GM12801 (cell line): ENCODE results near the gene PDILT.
"Not testable (repeated sequence)": the region's sequence is repeated elsewhere in the genome, so short reads cannot be mapped to it uniquely, and the experiment has no call there.

Source experiments
- CTCF ChIP-seq: IDR thresholded peaks from one replicate; pipeline ENCODE4 v1.5.1; 2011; ENCODE audit warnings: control low read depth; ENCODE audit not compliant: insufficient read length; ENCODE audit errors: extremely low read depth

PDILT gene

DNA sequence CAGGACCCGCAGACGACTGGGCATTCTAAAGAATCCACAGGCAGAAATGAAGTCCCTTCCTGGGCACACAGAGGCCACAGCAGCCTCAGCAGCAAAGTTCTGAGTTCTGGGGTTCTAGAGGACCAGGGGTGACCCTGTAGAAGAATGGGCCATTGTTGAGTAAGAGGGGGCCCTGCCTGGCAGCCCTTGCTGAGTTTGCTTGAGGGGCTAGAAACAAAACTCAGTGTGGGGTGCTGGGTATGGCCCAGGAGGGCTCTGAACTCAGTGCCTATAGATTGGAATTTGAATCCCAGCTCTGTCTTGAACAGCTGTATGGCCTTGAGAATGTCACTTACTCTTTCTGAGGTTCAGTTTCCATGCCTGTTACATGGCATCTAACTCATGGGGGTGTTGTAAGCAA is at the start of gene PDILT:
Gene PDILT (minus strand): TSS at position 101 of the 400 bp plus-strand sequence. CDS start 5,437 bp downstream, outside the sequence.
- TF ChIP-seq CTCF, result no peak

- TF ChIP-seq CTCF, result not testable (repeated sequence)
Measured at GRCh38 chr16:20451364-20451763, 46.8 kb upstream of the PDILT start, which contains the start of gene ACSM2A. ACSM2A (plus strand) TSS chr16:20451521; CDS start chr16:20460115, 8,594 bp downstream.

DNA sequence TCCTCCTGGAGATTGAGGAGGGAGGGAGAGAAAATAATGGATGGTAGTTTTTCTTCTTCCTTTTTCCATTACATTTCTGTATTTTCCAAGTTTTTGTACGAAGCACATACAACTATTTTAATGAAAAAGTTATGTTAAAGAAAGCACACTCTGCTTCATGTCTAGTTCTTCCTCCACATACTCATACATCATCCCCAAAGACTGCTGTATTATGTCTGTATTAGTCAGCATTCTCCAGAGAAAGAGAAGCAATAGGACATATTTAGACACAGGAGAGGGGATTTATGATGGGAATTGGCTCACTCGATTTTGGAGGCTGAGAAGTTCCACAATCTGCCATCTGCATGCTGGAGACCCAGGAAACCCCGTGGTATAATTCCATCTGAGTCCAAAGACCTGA is 36.7 kb upstream of the PDILT start:
- no peak for TF ChIP-seq CTCF

DNA sequence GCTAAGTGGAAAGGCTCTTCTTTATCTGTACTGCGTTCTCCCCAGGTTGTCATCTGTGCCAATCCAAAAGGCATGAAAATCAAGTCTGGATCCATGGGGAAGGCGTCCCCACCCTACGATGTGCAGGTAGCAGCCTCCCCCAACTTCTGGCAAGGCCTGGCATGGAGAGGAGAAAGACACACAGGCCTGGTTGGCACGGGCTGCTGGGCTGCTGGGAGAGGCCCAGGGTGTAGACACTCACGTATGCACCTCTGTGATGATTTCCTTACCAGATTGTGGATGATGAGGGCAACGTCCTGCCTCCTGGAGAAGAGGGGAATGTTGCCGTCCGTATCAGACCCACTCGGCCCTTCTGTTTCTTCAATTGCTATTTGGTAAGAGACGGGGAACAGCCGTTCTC is 26.4 kb upstream of the PDILT start:
- TF ChIP-seq CTCF, result no peak

DNA sequence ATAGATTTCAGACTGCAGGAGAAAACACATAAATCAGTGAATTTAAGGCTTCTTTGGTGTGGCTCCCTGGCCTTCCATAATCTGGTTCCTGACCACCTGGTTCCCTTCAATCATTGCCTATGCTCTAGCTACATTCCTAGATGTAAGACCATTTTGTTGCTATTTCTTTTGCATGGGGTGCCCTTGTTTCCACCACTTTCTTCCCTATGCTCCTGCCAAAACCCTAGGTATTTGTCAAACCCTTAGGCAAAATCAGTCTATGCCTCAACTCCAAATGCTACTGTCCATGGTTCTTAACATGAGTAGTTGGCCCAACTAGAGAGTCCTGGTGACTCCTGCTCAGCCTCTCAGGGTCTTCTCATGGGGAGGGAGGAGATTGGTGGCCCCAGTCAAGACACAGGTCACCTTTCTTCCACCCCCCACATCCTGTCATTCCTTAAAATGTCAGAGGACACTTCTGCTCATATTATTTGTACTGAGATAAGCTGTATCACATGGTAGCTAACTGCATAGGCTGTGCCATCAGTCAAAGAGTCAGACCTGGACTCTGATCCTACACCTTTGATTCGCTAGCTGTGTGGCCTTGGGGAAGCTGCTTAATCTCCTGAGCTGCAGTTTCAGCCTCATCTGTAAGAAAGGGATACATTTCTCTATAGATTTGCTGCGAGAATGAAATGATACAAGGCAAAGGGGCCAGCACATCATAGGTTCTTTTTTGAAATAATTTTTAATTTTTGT is 19.8 kb upstream of the PDILT start:
- TF ChIP-seq CTCF, result no peak

GRCh38 chr16:20415541-20415940 is 11.0 kb upstream of the PDILT start:
- TF ChIP-seq CTCF, result no peak

GRCh38 chr16:20411055-20411454 is 6.5 kb upstream of the PDILT start:
- no peak for TF ChIP-seq CTCF
